Activated T-cell treated with anti-CD3 and anti-CD28 coated beads for 1 hour (primary cell): Measurements from ENCODE around the gene NSF.

Experiments used
- DNase-seq: peaks from one replicate; pipeline ENCODE4 v3.0.0-alpha.2; 2020; ENCODE audit warnings: low read depth

The NSF gene

GRCh38 chr17:46800573-46800972 lies 210.1 kb downstream of the NSF start:
- DNase-seq: no peak

GRCh38 chr17:46802800-46803199 lies 212.3 kb downstream of the NSF start:
- DNase-seq: no peak

- DNase-seq: no peak
These were observed 213.1 kb downstream of the NSF start for GRCh38 chr17:46803544-46803943.

- no peak for DNase-seq
These were observed 215.3 kb downstream of the NSF start for GRCh38 chr17:46805771-46806170.
